Activated CD4-positive, alpha-beta T cell treated with anti-CD3 and anti-CD28 coated beads, Interleukin-2, amount 50 U/mL, for 48 hours (primary cell): Measurements from ENCODE around the gene CABP2.
"Not testable (repeated sequence)": the region's sequence is repeated elsewhere in the genome, so short reads cannot be mapped to it uniquely, and the experiment has no call there.

Source experiments
- DNase-seq, 2 experiments: peaks; one replicate each; pipeline ENCODE4 v3.0.0-alpha.2; 2020

Gene CABP2

DNA sequence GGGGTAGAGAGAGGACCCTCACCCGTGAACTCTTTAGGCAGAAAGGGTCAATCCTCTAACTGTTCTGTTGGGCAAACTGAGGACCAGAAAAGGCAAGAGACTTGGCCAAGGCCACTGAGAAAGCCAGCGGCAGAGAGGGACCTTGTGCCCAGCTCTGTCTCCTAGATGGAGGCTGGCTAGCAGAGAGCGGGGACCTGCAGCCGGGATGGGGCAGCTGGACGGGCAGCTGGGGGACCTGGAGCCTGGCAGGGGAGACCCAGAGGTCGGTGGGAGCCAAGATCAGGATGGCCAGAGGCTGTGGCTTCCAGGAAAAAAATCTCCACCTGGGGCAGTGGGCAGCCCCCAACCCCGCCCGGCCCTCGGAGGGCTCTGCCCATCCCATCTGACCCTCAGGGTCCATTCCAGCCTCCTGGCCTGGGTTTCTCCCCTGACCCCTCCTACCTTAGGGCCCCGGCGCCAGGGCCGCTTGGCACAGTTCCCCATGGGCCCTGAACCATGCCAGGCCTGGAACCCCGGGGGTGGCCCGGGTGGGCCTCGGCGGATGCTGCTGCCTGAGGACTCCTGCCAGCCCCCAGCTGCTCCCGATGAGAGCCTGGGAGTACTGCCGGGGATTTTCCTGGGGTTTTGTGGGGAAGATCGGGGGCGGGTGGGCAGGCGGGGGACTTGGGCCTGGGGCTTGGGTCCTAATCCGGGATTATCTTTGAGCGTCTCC is at the start of gene CABP2:
TSS of gene CABP2 (minus strand) at position 603 of the 712 bp plus-strand sequence. CDS start at position 483, 120 bp downstream.
- no peak for DNase-seq

DNA sequence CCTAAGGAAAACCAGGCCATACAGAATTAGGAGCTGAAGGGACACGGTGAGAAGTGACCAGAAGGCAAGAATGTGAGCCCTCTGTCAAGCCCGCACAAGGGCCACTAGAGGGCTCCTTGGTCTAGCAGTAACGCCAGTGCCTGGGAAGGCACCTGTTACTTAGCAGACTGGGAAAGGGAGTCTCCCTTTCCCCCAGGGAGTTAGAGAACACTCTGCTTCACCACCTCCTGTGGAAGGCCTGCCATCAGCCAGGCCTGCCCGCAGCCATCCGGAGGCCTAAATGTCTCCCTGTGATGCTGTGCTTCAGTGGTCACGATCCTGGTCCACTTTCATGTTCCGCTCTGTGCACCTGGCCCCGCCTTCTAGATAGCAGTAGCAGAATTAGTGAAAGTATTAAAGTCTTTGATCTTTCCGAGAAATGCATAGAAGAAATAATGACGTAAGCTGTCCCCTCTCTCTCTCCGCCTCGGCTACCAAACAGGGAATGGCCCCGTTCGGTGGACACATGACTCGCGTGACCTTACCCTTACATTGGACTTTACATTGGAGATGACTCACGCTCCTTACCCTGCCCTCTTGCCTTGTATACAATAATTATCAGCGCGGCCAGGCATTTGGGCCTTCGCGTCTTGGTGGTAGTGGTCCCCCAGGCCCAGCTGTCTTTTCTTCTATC is 49.6 kb upstream of the CABP2 start:
- peak; percentile 30 to 46 for DNase-seq

- no peak for DNase-seq
Measured at GRCh38 chr11:67572305-67572704, 49.1 kb upstream of the CABP2 start.

DNA sequence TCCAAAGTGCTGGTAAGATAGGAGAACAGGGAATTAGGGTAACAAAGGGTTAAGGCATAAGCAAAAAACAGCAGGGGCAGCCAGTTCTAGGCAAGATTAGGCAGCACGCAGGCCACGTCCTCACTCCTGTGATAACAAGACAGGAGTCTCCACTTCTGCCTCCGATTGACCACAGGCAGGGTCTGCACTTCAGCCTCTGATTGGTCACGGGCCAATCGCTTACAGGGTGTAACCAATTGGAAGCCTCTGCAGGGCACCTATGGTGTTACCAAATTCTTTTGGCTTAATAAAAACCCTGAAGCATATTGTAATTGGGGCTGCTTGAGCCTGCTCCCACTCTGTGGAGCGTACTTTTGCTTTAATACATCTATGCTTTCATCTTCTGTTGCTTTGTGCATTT is 48.2 kb upstream of the CABP2 start:
- DNase-seq: no peak

- no peak for DNase-seq
Measured at GRCh38 chr11:67564230-67564629, 41.0 kb upstream of the CABP2 start.

GRCh38 chr11:67563705-67564114 is 40.5 kb upstream of the CABP2 start:
- DNase-seq: not testable (repeated sequence)

DNA sequence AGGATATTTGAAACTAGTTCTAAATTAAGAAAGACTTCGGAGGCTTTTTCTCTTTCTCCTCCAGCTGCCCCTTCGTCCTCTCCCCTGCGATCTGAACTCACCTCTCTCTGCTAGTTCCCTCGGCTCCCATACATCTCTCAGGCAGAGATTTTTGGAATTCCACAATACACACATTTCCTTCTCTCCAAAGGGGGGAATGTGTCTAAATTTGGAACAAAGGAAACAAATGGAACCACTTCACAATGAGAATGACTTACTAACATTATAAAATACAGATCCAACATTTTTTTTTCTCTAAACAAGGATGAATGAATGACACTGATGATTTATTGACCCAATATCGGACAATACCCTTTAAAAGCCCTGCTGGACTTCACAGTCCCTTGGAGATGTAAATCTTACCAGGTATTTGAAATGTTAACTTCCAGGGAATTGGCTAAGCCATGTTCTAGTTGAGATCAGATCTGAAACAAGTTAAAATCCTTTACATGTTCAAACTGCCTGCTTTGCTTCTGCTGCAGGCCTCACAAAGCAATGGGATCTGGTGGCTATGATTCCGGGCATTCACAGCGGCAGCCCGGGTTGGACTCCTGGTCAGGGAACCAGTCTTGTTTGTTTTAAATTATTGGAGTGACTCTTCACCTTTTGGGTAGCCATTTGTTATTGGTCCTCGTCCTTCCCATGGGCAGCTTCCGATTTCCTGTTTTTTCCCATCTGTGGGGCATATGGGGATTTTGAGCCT is 39.9 kb upstream of the CABP2 start:
- DNase-seq: no peak

DNA sequence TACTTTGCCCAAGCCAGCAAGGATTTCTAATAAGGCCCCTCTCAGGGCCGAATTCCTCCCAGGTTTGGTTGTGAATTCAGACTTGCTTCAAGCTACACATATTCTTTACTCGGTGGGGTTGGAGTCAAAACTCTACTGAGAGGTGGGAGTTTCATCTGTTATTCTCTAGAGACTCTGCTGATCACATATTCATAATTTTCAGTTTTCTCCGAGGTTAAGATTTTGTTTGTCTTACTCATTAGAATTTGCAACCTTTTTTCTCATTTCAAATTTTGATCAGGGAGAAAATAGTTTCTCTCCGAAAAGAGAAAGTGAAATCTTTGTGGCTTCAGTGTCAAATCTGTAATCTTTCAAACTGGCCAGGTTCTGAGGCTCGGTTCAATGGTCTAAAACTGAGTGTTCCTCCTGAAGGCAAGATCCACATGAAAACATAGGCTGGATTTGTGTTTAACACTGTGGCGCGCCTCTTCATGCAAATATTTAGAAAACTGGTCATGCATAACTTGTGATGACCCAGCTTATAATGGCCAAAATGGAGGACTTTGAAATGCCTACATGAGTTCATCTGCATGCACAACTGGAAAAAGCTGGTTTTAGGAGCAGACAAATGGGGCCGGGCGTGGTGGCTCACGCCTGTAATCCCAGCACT is 38.8 kb upstream of the CABP2 start:
- no peak for DNase-seq

DNA sequence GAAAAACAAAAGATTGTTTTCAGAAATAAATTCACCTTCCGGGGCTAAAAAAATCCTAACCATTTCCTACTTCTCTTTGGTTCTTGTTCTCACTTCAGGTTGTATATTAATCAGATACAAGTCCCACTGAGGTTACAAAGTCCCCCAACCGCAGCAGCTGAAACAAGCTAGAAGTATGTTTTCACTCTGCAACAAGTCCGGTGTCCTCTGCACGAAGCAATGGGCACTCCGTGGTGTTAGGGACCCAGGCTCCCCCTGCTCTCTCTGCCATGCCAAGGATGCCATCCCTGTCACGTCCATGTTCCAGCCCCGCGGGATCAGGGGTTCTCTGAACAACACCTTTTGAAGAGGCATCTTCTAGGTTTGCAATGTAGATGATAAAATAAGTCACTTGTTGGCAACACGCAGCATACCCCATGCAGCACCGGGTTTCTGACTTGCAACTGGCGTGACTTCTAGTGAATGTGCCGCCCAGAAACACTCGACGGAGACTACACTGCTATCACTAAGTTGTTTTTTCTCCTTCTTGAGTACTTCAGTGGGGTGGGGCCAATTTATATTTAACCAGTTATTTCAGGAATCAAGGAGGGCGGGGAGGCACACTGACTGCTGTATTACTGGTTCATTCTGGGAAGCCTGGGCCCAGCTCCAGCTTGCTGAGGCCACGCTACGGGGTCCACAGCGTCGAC is 35.0 kb upstream of the CABP2 start:
- DNase-seq: no peak

DNA sequence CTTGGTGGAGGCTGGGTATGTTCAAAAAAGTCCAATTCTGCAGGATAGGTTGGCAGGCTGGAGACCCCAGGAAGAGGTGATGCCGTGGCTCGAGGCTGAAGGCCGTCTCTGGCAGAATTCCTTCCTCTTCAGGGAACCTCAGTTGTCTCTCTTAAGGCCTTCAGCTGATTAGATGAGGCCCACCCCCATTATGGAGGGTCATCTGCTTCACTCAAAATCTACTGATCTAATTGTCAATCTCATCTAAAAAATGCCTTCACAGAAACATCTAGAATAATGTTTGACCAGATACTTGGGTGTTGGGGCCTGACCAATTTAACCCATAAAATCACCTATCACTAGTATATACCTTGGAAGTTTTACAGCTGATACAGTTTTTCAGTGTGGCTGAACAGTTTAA is 33.0 kb upstream of the CABP2 start:
- DNase-seq: no peak

GRCh38 chr11:67551697-67552096 is 28.5 kb upstream of the CABP2 start:
- DNase-seq: not testable (repeated sequence)

DNA sequence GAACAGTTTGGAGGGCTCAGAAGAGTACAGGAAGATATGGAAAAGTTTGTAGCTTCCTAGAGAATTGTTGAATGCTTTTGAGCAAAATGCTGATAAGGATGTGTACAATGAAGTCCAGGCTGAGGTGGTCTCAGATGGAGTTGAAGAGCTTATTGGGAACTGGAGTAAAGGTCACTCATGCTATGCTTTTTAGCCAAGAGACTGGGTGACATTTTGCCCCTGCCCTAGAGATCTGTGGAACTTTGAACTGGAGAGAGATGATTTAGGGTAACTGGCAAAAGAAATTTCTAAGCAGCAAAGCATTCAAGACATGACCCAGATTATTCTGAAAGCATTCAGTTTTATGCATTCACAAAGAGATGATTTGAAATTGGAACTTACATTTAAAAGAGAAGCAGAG is 27.9 kb upstream of the CABP2 start:
- DNase-seq: no peak

DNA sequence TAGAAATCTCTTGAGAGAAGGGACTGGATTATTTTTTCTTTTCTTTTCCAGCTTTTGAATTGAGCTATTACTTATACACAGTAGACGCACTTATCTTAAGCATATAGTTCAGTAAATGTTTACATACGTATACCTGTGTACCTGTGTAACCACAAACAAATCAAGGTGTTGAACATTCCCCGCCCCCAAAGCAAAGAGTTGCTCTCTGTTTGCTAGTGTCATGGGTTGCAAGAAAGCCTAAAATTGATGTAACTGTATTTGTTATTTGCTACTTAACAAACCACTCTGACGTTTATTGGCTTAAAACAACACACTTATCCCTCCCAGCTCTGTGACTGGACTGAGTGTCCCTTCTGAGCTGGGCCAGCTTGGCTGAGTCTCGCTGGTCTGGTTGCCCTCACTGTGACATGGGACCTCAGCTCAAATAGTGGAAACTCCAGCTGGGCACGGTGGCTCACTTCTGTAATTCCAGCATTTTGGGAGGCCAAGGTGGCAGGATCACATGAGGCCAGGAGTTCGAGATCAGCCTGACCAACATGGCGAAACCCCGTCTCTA is 25.4 kb upstream of the CABP2 start:
- DNase-seq: no peak

DNA sequence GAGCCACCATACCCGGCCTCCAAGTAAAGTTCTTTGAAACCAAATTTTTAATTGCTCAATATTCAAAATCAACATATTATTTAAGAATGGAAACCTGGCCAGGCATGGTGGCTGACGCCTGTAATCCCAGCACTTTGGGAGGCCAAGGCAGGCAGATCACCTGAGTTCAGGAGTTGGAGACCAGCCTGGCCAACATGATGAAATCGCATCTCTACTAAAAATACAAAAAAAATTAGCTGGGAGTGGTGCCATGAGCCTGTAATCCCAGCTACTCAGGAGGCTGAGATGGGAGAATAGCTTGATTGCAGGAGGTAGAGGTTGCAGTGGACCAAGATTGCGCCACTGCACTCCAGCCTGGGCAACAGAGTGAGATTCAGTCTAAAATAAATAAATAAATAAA is 24.9 kb upstream of the CABP2 start:
- DNase-seq: not testable (repeated sequence)

DNA sequence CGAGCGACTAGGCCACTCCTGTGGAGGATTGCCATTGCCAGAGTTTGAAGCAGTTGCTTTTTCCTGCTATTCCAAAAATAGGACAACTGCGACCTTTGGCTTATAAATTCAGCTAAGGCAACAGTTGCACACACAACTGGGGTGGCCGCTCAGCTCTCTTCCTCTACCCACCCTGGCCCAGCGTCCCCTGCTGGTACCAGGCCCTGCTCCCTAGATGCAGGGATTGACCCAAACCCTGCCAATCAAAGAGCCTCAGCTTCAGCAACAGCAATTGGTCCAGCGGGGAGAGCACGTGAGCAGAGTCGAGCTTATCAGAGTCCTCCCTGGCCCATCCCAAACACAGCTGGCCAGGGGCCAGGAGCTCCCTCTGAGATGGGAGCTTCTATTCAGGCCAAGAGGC is 22.0 kb upstream of the CABP2 start:
- no peak for DNase-seq

- no peak for DNase-seq
Measured at GRCh38 chr11:67544616-67545242, 21.5 kb upstream of the CABP2 start.

DNA sequence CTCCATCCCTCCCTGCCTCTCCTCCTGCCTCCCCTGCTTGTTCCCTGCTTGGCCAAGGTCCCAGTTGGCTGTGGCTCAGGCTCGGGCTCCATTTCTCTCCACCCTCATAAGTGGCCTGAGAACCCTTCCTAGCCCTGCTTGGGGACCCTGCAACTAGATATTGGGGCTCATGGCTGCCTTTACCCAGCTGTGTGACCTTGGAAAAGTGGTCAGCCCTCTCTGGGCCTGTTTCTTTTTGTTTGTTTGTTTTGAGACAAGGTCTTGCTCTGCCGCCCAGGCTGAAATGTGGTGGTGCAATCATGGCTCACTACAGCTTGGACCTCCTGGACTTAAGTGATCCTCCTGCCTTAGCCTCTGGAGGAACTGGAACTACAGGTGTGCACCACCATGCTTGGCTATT is 20.3 kb upstream of the CABP2 start:
- DNase-seq: no peak

DNA sequence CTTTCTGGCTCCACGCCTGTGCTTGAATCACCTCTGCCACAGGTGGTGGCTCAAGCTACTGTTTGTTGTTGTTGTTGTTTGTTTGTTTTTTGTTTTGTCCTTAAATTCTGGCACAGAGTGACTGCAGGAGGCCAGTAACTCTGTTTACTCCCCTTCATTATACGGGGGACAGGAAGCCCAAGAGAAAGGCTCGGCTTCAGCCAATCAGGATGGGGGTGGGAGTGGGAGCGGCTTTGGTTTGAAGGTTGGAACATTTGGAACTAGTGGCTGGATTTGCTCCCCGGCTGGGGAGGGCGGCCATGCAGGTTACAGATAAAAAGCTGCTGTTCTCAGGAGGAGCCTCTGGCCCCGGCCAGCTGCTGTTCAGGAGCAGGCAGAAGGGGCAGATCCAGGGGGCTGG is 19.7 kb upstream of the CABP2 start:
- no peak for DNase-seq

DNA sequence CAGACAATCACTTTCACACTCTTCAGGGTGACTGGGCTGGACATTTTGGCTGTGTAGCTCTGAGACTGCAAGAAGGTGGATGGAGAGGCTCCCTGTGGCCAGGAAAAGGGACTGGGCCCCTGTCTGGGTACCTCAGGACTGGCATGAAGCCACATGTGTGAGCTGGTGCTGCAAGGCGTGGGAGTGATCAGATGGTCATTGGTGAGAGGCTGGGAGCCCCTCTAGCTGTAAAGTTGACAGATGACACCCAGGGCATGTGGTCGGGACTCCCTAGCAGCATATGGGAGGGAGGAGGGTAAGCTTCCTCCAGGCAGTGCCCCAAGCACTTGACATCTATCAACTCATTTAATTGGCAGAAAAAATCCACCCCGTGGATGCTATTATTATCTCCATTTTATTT is 18.9 kb upstream of the CABP2 start:
- DNase-seq: no peak

DNA sequence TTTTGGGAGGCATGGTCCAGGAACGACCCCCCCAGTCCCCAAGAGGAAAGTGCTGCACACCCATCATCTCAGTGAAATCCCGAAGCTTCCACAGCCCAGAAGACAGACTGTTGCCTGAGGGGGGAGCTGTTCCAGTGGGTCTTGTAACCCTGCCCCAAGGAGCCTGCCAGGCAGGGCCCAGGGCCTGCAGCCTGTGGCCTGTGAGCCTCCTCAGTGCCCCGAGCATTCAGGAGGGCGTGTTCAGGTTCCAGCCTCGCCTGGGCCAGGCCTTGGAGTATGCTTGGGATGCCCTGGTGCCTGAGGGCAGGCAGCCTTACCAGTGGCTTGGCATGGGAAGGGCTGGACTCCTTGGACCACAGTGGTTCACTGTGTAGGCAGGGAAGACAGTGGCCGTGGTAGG is 18.0 kb upstream of the CABP2 start:
- DNase-seq: no peak

DNA sequence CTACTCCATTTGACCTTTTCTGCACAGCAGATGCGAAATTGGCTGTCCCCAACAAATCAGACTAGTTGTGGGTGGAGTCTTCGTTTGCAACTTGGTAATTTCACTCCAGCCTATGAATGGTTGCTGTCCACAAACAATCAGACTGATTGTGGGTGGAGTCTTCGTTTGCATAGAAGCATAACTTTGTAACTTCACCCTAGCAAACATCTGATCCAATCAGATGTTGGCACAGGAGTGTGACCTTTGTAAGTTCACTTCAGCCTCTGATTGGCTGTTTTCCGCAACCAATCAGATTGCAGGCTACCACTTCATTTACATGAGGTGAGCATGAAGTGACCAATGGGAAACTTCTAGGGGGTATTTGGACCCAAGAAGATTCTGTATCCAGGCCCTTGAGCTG is 16.3 kb upstream of the CABP2 start:
- no peak for DNase-seq
